ENCODE results near the gene SMAD7. TPM values are rescaled to one million over a fixed set of nuclear protein-coding genes. Genes with fewer than 3 reads are reported as not detected.

SMAD7 gene
- total and polyA plus RNA-seq, 2 donors (not counting 1 experiment from before 2014, with no cell fraction given): 6.1 to 16.3 TPM

DNA sequence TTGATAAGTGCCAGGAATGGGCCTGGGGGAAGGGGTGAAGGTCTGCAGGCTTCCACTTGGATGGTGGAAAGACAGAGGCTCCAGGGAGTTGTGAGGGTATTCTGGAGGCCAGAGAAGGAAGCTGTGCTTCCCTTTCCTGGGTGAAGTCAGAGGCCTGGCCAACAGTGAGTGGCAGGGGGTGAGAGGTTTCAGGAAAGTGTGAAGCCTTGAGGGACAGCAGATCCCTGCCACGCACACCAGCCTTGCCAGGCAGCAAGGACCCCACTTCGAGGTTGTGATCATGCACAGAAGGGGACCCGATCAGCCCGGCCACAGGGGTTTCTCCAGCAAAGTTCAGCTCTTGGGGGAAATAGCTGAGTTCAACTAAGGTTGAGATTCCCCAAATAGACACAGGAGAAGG is 66.5 kb downstream of the SMAD7 start:
- no peak overlapping the region for H3K4me3 ChIP-seq (replicated peaks in 1 of 4; ENCODE audit: control extremely low read depth in 1 of 4, insufficient read depth in 1 of 4, low read depth in 3 of 4, low read length in 4 of 4)
- no peaks in the 10 kb centered on the region for H3K36me3 ChIP-seq (ENCODE audit: control insufficient read depth, insufficient read depth, low read length)
- no peak overlapping the region for H3K4me2 ChIP-seq (ENCODE audit: extremely low read depth, insufficient read depth, low read length)
- no peak overlapping the region for H3K27ac ChIP-seq (ENCODE audit: insufficient read depth, low read length)
- no peak for DNase-seq (ENCODE audit: low read depth in 2 of 2)
- H3K79me2 ChIP-seq (ENCODE audit: control insufficient read depth, insufficient read depth, low read length): no peaks in the 10 kb centered on the region
- no peaks in the 10 kb centered on the region for H4K20me1 ChIP-seq (ENCODE audit: control insufficient read depth, extremely low read depth, insufficient read depth, low read length)
- H2AFZ ChIP-seq (ENCODE audit: low read length): no peak overlapping the region
- no peak overlapping the region for H3K9ac ChIP-seq (ENCODE audit: insufficient read depth, low read length)
- H3K4me1 ChIP-seq (ENCODE audit: control insufficient read depth, extremely low read depth, insufficient read depth, low read length): peaks cover 2% of the 10 kb centered on the region
- no peaks in the 10 kb centered on the region for H3K9me3 ChIP-seq (ENCODE audit: control insufficient read depth, insufficient read depth, low read depth, low read length)
- no peak for TF ChIP-seq EZH2 (IDR thresholded peaks at IDR 0.05; ENCODE audit: low read length, missing control alignments)
- peaks cover 2% of the 10 kb centered on the region for H3K27me3 ChIP-seq (ENCODE audit: control insufficient read depth, insufficient read depth, low read length)

DNA sequence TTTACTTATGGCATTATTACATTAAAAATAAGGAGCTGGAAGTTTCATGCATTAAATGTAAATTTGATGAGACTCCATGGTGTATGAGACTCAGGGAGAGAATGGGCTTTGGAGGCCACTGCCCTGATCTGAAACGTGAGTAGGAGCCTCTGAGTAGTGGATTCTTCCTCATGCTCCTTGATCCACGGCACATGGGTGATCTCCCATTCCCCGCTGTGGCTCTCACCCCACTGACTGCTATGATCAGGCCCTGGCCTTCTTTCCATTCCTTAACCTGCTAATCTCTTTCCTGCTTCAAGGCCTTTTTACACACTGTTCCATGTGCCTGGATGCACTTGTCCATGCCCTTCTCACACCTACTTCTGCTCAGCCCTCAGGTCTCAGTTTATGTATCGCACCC is 68.4 kb downstream of the SMAD7 start:
- no peak overlapping the region for H3K4me3 ChIP-seq (replicated peaks in 1 of 4; ENCODE audit: control extremely low read depth in 1 of 4, insufficient read depth in 1 of 4, low read depth in 3 of 4, low read length in 4 of 4)
- TF ChIP-seq, protein P1, sequence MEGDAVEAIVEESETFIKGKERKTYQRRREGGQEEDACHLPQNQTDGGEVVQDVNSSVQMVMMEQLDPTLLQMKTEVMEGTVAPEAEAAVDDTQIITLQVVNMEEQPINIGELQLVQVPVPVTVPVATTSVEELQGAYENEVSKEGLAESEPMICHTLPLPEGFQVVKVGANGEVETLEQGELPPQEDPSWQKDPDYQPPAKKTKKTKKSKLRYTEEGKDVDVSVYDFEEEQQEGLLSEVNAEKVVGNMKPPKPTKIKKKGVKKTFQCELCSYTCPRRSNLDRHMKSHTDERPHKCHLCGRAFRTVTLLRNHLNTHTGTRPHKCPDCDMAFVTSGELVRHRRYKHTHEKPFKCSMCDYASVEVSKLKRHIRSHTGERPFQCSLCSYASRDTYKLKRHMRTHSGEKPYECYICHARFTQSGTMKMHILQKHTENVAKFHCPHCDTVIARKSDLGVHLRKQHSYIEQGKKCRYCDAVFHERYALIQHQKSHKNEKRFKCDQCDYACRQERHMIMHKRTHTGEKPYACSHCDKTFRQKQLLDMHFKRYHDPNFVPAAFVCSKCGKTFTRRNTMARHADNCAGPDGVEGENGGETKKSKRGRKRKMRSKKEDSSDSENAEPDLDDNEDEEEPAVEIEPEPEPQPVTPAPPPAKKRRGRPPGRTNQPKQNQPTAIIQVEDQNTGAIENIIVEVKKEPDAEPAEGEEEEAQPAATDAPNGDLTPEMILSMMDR (conservative IDR thresholded peaks at IDR 0.05 in 1 of 2, IDR thresholded peaks at IDR 0.05 in 1 of 2; ENCODE audit: low read depth in 1 of 2, low read length in 2 of 2): no peak
- TF ChIP-seq EZH2 (IDR thresholded peaks at IDR 0.05; ENCODE audit: low read length, missing control alignments): no peak
- no peak overlapping the region for H3K4me2 ChIP-seq (ENCODE audit: extremely low read depth, insufficient read depth, low read length)
- H3K9ac ChIP-seq (ENCODE audit: insufficient read depth, low read length): no peak overlapping the region
- H3K79me2 ChIP-seq (ENCODE audit: control insufficient read depth, insufficient read depth, low read length): no peaks in the 10 kb centered on the region
- DNase-seq (ENCODE audit: low read depth in 2 of 2): no peak
- H4K20me1 ChIP-seq (ENCODE audit: control insufficient read depth, extremely low read depth, insufficient read depth, low read length): no peaks in the 10 kb centered on the region
- H3K9me3 ChIP-seq (ENCODE audit: control insufficient read depth, insufficient read depth, low read depth, low read length): no peaks in the 10 kb centered on the region
- no peak overlapping the region for H2AFZ ChIP-seq (ENCODE audit: low read length)
- no peak overlapping the region for H3K27ac ChIP-seq (ENCODE audit: insufficient read depth, low read length)
- H3K4me1 ChIP-seq (ENCODE audit: control insufficient read depth, extremely low read depth, insufficient read depth, low read length): no peaks in the 10 kb centered on the region
- H3K36me3 ChIP-seq (ENCODE audit: control insufficient read depth, insufficient read depth, low read length): no peaks in the 10 kb centered on the region
- H3K27me3 ChIP-seq (ENCODE audit: control insufficient read depth, insufficient read depth, low read length): peaks cover 2% of the 10 kb centered on the region

DNA sequence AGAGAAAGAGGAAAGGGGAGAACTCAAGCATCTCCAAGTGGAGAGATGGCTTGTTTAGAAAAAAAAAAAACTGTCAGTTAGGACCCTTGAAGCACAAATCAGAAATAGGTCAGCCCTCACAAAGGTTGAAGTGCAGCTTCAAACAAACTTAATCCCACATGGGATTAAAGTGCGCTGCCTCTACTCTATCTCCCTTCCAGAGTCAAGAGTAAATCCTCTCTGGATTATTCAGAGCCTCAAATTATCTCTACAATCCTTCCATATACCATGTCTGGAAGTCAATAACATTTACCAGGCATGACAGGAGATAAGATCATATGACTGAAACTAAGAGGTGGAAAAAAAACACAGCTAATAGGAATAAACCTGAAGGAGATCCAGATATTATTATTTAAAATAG is 69.8 kb downstream of the SMAD7 start:
- Histone ChIP-seq H3K36me3 (ENCODE audit: control insufficient read depth, insufficient read depth, low read length) (no peaks in the 10 kb centered on the region), H4K20me1 (ENCODE audit: control insufficient read depth, extremely low read depth, insufficient read depth, low read length) (no peaks in the 10 kb centered on the region), H3K79me2 (ENCODE audit: control insufficient read depth, insufficient read depth, low read length) (no peaks in the 10 kb centered on the region), H3K9ac (ENCODE audit: insufficient read depth, low read length) (no peak overlapping the region), H2AFZ (ENCODE audit: low read length) (no peak overlapping the region), H3K27me3 (ENCODE audit: control insufficient read depth, insufficient read depth, low read length) (peaks cover 2% of the 10 kb centered on the region), H3K4me1 (ENCODE audit: control insufficient read depth, extremely low read depth, insufficient read depth, low read length) (no peaks in the 10 kb centered on the region), H3K9me3 (ENCODE audit: control insufficient read depth, insufficient read depth, low read depth, low read length) (no peaks in the 10 kb centered on the region), H3K4me3 (replicated peaks in 1 of 4; ENCODE audit: control extremely low read depth in 1 of 4, insufficient read depth in 1 of 4, low read depth in 3 of 4, low read length in 4 of 4) (no peak overlapping the region), H3K4me2 (ENCODE audit: extremely low read depth, insufficient read depth, low read length) (no peak overlapping the region), H3K27ac (ENCODE audit: insufficient read depth, low read length) (no peak overlapping the region)
- no peak for DNase-seq (ENCODE audit: low read depth in 2 of 2)
- TF ChIP-seq EZH2 (IDR thresholded peaks at IDR 0.05; ENCODE audit: low read length, missing control alignments): no peak
- TF ChIP-seq, protein P1 (conservative IDR thresholded peaks at IDR 0.05 in 1 of 2, IDR thresholded peaks at IDR 0.05 in 1 of 2; ENCODE audit: low read depth in 1 of 2, low read length in 2 of 2): no peak

All from fibroblast of lung (primary cell).